ENCODE results near the gene UCN. TPM values are rescaled to one million over a fixed set of nuclear protein-coding genes. Genes with fewer than 3 reads are reported as not detected.

The UCN gene
- total and polyA plus RNA-seq, 10 of the 15 experiments (the other 5 are each of a cell fraction or from before 2014, with no cell fraction given), result 0.10 to 3.8 (median 1.1) TPM; not detected in 1

DNA sequence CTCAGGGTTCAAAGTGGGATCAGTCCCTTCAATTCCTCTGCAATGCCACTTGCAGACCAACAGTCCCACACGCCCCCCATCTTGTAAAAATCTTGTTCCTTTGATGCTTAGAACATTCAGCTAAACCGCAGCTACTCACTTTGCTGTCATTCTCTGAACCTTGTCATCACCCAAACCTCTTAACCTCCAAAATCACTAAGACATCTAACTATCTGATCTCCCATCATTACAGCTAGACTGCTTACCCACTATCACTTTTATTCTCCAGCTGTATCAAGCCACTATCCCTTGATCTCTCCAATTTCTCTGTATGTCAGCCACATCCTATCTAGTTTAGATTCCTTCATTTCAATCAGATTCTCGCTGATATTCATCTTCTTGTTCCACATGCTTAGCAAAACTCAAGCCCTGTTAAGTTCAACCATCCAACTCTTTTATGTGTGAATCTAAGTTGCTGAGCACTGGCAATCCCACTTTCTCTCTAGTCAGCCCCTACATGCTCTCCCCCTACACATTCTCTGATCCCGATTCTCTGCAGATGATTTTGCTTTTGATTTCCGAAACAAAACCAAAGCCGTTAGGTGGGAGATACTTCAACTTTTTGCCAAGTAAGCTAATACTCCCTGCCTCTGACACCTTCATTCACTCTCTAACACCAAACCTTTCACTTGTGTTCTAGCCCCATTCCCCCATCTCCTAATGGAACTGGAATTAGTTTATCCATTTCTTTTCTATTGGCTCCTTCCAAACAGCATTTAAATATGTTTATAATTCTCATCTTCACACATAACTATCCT lies 43.8 kb upstream of the UCN start:
- whole genome bisulfite sequencing (ENCODE audit: insufficient coverage, insufficient replicate concordance, low lambda C conversion rate, missing lambda C conversion rate), result 88% methylated on average over 6 of the region's 6 CpGs
- Histone ChIP-seq H3K36me3 (ENCODE audit: control insufficient read depth in 2 of 2, insufficient read depth in 2 of 2, low read length in 1 of 2) (no peaks in the 10 kb centered on the region; a peak in 1 of 4 replicates), H2AFZ (ENCODE audit: control insufficient read depth, low read depth, low read length) (no peak overlapping the region), H3K9ac (ENCODE audit: control insufficient read depth, insufficient read depth, low read length) (no peak overlapping the region), H3K4me1 (ENCODE audit: control insufficient read depth, insufficient read depth, low read length) (no peaks in the 10 kb centered on the region; the same call in 1 of the 2 replicates), H3K27ac (ENCODE audit: control insufficient read depth, insufficient read depth) (no peak overlapping the region), H3K4me3 (no peak overlapping the region), H3K27me3 (replicated peaks in 1 of 2; ENCODE audit: control insufficient read depth in 2 of 2, insufficient read depth in 2 of 2, low read length in 1 of 2) (no peaks in the 10 kb centered on the region), H3K9me3 (replicated peaks; ENCODE audit: control insufficient read depth, insufficient read depth, low read length) (no peaks in the 10 kb centered on the region), H3K4me2 (ENCODE audit: control insufficient read depth, insufficient read depth) (peak overlapping the region; percentile 19; the same call in 1 of the 2 replicates), H3K79me2 (ENCODE audit: control insufficient read depth, insufficient read depth, low read length) (peaks cover 67% of the 10 kb centered on the region), H4K20me1 (ENCODE audit: control insufficient read depth, insufficient read depth) (no peaks in the 10 kb centered on the region)
- TF ChIP-seq CHD2 (IDR thresholded peaks at IDR 0.05; ENCODE audit: borderline replicate concordance, low read depth, low read length) (no peak), KLF5 (IDR thresholded peaks at IDR 0.05; ENCODE audit: partially characterized antibody) (no peak), NFIC (IDR thresholded peaks at IDR 0.05; ENCODE audit: low read depth, low read length) (no peak), SMC3 (IDR thresholded peaks at IDR 0.05; ENCODE audit: borderline replicate concordance, low read length) (no peak), RCOR1 (conservative IDR thresholded peaks at IDR 0.05; ENCODE audit: low read depth, low read length) (no peak), RFX5 (IDR thresholded peaks at IDR 0.05; ENCODE audit: low read depth, low read length) (no peak), TCF7 (IDR thresholded peaks at IDR 0.05; ENCODE audit: borderline replicate concordance) (no peak), SMAD1 (IDR thresholded peaks at IDR 0.05; ENCODE audit: low read depth, partially characterized antibody) (no peak), NR2C2 (IDR thresholded peaks at IDR 0.05; ENCODE audit: borderline replicate concordance, control insufficient read depth, insufficient read length, low read depth) (no peak), IKZF1 (conservative IDR thresholded peaks at IDR 0.05) (no peak), NFYA (IDR thresholded peaks at IDR 0.05; ENCODE audit: borderline replicate concordance, low read depth, low read length) (no peak)
- in situ Hi-C loops (cut with MboI), result no loop called here
- intact Hi-C loops (cut with micrococcal nuclease; ENCODE audit: unreplicated experiment), result loop anchor here (10.0 kb wide), 1 partner anchor 137 kb away; the partner anchor contains the start of genes ATRAID, CAD and SLC5A6
- FAIRE-seq (no peak), DNase-seq (ENCODE audit: low read depth, low spot score) (no peak), ATAC-seq (no peak)
- ChIA-PET SMC1A (ENCODE audit: uncharacterized antibody, unreplicated experiment) (interaction anchor here (0.6 to 2.6 kb wide), 4 partner anchors 18 to 29 kb away, joined by 3 to 9 read pairs (median 4); partner anchors contain the start of genes EIF2B4, SNX17 and ZNF513), POLR2A (interaction anchor here (0.7 to 1.7 kb wide), 3 partner anchors 17 to 76 kb away, joined by 3 to 4 read pairs (median 3); no protein-coding TSS in a partner anchor), CTCF (interaction anchor here (0.9 to 3.3 kb wide), 4 partner anchors 19 to 79 kb away, joined by 3 to 7 read pairs (median 4); partner anchors contain the start of gene SNX17), RAD21 (ENCODE audit: unreplicated experiment) (no interaction called here)
- BruUV-seq (replicated peaks), result TSS peak; percentile 12

All from GM12878 (cell line).